K562 (cell line): ENCODE measurements around the gene NR4A2. TPM values are rescaled to one million over a fixed set of nuclear protein-coding genes. Genes with fewer than 3 reads are reported as not detected.
A peak's percentile ranks its signal among the peaks of the same experiment; 100 is the strongest.

Experiments used
- ARNT ChIP-seq, 2 experiments: fragments of 450-650 bp; IDR thresholded peaks; 2 replicates each; pipeline ENCODE4 v1.6.1; 2016; ENCODE audit warnings: mild to moderate bottlenecking in 1 of 2
- CEBPB ChIP-seq: fragments of 450-650 bp; IDR thresholded peaks from 2 replicates; pipeline ENCODE4 v1.6.1; 2016; ENCODE audit warnings: missing genetic modification characterization, missing compliant biosample characterization
- DPF2 ChIP-seq: fragments of 450-650 bp; IDR thresholded peaks from 2 replicates; pipeline ENCODE4 v1.6.1; 2016
- GABPB2 ChIP-seq: fragments of 250-450 bp; sonication (Bioruptor Pico); conservative IDR thresholded peaks from 2 replicates; pipeline ENCODE4 v1.5.1; 2021; ENCODE audit warnings: mild to moderate bottlenecking
- IRF9 ChIP-seq: fragments of 450-650 bp; IDR thresholded peaks from 2 replicates; pipeline ENCODE4 v1.6.1; 2016; ENCODE audit warnings: missing biosample characterization, missing genetic modification characterization
- KAT2B ChIP-seq: IDR thresholded peaks from one replicate; pipeline ENCODE4 v1.6.1; 2012; ENCODE audit warnings: low read depth, mild to moderate bottlenecking, control low read depth, inconsistent platforms, low read length, moderate library complexity
- MEIS2 ChIP-seq: fragments of 450-650 bp; IDR thresholded peaks from 2 replicates; pipeline ENCODE4 v1.6.1; 2014; ENCODE audit warnings: mild to moderate bottlenecking; ENCODE audit not compliant: partially characterized antibody
- NCOA4 ChIP-seq: fragments of 450-650 bp; IDR thresholded peaks from 2 replicates; pipeline ENCODE4 v1.6.1; 2018; ENCODE audit warnings: mild to moderate bottlenecking; ENCODE audit not compliant: partially characterized antibody
- NONO ChIP-seq, 2 experiments: fragments of 200-400 bp in 1 of 2; fragments of 450-650 bp in 1 of 2; formaldehyde crosslinking in 1 of 2; IDR thresholded peaks; 2 replicates each; pipeline ENCODE4 v1.6.1; 2017; ENCODE audit warnings: low read depth in 2 of 2, mild to moderate bottlenecking in 2 of 2, moderate library complexity in 2 of 2, low read length in 1 of 2
- POLR2B ChIP-seq: fragments of 450-650 bp; IDR thresholded peaks from 2 replicates; pipeline ENCODE4 v1.6.1; 2018; ENCODE audit warnings: low read depth; ENCODE audit not compliant: partially characterized antibody
- SAFB ChIP-seq: fragments of 200-400 bp; formaldehyde crosslinking; IDR thresholded peaks from 2 replicates; pipeline ENCODE4 v1.6.1; 2017; ENCODE audit warnings: low read depth, low read length, borderline replicate concordance
- SRSF1 ChIP-seq: fragments of 200-400 bp; formaldehyde crosslinking; IDR thresholded peaks from 2 replicates; pipeline ENCODE4 v1.6.1; 2017; ENCODE audit warnings: mild to moderate bottlenecking, low read depth, low read length, moderate library complexity
- SRSF7 ChIP-seq: fragments of 200-400 bp; formaldehyde crosslinking; optimal IDR thresholded peaks from 2 replicates; pipeline ENCODE3; 2017; ENCODE audit warnings: mild to moderate bottlenecking, low read depth, low read length
- SUPT5H ChIP-seq: fragments of 450-650 bp; IDR thresholded peaks from 2 replicates; pipeline ENCODE4 v1.6.1; 2016
- U2AF1 ChIP-seq: fragments of 200-400 bp; formaldehyde crosslinking; optimal IDR thresholded peaks from 2 replicates; pipeline ENCODE3; 2017; ENCODE audit warnings: mild to moderate bottlenecking, low read depth, low read length, moderate library complexity
- ZC3H8 ChIP-seq: fragments of 450-650 bp; IDR thresholded peaks from 2 replicates; pipeline ENCODE4 v1.6.1; 2017
- ZFX ChIP-seq: sonication (generic); formaldehyde crosslinking; IDR thresholded peaks from 2 replicates; pipeline ENCODE4 v1.8.0; 2022; ENCODE audit warnings: mild to moderate bottlenecking, missing genetic modification reagents, moderate library complexity
- ZNF24 ChIP-seq: fragments of 450-650 bp; IDR thresholded peaks from 2 replicates; pipeline ENCODE4 v1.6.1; 2016
- ZNF57 ChIP-seq: fragments of 450-650 bp; formaldehyde crosslinking; IDR thresholded peaks from 2 replicates; pipeline ENCODE4 v1.4.0; 2020; ENCODE audit warnings: mild to moderate bottlenecking, moderate library complexity
- polyA plus RNA-seq, 8 experiments: library from polyadenylated mRNA; depleted of rRNA in 4 of 8; stranded (reverse) in 5 of 8; unstranded in 3 of 8; fragments of >200 nt; fragmentation: Nextera tagmentation in 2 of 8; fragmentation: Illumina TruSeq in 1 of 8; extraction: Ambion mirVana in 2 of 8; extraction: Trizol in 1 of 8; gene quantifications; 2 replicates each; pipeline versions ENCODE4 v1.2.1 to v1.2.3, GENCODE V29; 2011 to 2014; ENCODE audit warnings: inconsistent platforms in 1 of 8, missing spikeins in 1 of 8
- total RNA-seq, 7 experiments: library from RNA; depleted of rRNA in 6 of 7; stranded (reverse); fragments of >200 nt in 6 of 7; fragmentation: Illumina TruSeq in 2 of 7; extraction: Trizol in 2 of 7; gene quantifications; 2 replicates each; pipeline versions ENCODE4 v1.2.1 to v1.2.3, GENCODE V29; 2011 to 2021; ENCODE audit warnings: low replicate concordance in 1 of 7
- TF ChIP-seq, protein P1 (sequence below): sonication (generic); formaldehyde crosslinking; IDR thresholded peaks from 2 replicates; pipeline ENCODE4 v1.8.0; 2022; ENCODE audit warnings: mild to moderate bottlenecking, missing genetic modification reagents
- TF ChIP-seq, protein P2 (sequence below): sonication (generic); formaldehyde crosslinking; IDR thresholded peaks from 2 replicates; pipeline ENCODE4 v1.8.0; 2022; ENCODE audit warnings: missing genetic modification reagents, mild to moderate bottlenecking, moderate library complexity, borderline replicate concordance
- TF ChIP-seq, protein P3 (sequence below), 2 experiments: IDR thresholded peaks; 2 replicates each; pipeline ENCODE4 v1.6.1; 2011; ENCODE audit warnings: borderline replicate concordance in 1 of 2, control low read depth in 1 of 2, low read depth in 1 of 2, low read length in 1 of 2, mild to moderate bottlenecking in 1 of 2, mixed read lengths in 1 of 2, moderate library complexity in 1 of 2; ENCODE audit not compliant: insufficient read depth in 1 of 2, insufficient read length in 1 of 2, poor library complexity in 1 of 2, severe bottlenecking in 1 of 2; ENCODE audit errors: extremely low read depth in 1 of 2

The NR4A2 gene
- total and polyA plus RNA-seq, 9 of the 15 experiments (the other 6 are each of a cell fraction or from before 2014, with no cell fraction given), result 0.94 to 5.1 (median 1.3) TPM

GRCh38 chr2:156340804-156341451, 8.4 kb upstream of the NR4A2 start (continued):
- TF ChIP-seq, protein P1, sequence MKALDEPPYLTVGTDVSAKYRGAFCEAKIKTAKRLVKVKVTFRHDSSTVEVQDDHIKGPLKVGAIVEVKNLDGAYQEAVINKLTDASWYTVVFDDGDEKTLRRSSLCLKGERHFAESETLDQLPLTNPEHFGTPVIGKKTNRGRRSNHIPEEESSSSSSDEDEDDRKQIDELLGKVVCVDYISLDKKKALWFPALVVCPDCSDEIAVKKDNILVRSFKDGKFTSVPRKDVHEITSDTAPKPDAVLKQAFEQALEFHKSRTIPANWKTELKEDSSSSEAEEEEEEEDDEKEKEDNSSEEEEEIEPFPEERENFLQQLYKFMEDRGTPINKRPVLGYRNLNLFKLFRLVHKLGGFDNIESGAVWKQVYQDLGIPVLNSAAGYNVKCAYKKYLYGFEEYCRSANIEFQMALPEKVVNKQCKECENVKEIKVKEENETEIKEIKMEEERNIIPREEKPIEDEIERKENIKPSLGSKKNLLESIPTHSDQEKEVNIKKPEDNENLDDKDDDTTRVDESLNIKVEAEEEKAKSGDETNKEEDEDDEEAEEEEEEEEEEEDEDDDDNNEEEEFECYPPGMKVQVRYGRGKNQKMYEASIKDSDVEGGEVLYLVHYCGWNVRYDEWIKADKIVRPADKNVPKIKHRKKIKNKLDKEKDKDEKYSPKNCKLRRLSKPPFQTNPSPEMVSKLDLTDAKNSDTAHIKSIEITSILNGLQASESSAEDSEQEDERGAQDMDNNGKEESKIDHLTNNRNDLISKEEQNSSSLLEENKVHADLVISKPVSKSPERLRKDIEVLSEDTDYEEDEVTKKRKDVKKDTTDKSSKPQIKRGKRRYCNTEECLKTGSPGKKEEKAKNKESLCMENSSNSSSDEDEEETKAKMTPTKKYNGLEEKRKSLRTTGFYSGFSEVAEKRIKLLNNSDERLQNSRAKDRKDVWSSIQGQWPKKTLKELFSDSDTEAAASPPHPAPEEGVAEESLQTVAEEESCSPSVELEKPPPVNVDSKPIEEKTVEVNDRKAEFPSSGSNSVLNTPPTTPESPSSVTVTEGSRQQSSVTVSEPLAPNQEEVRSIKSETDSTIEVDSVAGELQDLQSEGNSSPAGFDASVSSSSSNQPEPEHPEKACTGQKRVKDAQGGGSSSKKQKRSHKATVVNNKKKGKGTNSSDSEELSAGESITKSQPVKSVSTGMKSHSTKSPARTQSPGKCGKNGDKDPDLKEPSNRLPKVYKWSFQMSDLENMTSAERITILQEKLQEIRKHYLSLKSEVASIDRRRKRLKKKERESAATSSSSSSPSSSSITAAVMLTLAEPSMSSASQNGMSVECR, result no peak
- TF ChIP-seq, protein P2, sequence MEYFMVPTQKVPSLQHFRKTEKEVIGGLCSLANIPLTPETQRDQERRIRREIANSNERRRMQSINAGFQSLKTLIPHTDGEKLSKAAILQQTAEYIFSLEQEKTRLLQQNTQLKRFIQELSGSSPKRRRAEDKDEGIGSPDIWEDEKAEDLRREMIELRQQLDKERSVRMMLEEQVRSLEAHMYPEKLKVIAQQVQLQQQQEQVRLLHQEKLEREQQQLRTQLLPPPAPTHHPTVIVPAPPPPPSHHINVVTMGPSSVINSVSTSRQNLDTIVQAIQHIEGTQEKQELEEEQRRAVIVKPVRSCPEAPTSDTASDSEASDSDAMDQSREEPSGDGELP (CRISPR knock-in tag), result no peak; the same call in 1 of the 2 replicates
- TF ChIP-seq SAFB (no peak), CEBPB (tag) (no peak), DPF2 (peak; percentile 60), U2AF1 (no peak), ZFX (no peak), ZNF24 (peak; percentile 59; the same call in 1 of the 2 replicates), ZC3H8 (no peak), NONO (IDR thresholded peaks at IDR 0.05; ENCODE audit: low read depth in 2 of 2, low read length in 1 of 2) (no peak), GABPB2 (no peak), SUPT5H (no peak), KAT2B (no peak), MEIS2 (peak; percentile 88), ZNF57 (CRISPR knock-in tag) (no peak), SRSF1 (no peak), ARNT (IDR thresholded peaks at IDR 0.05) (no peak), NCOA4 (no peak), SRSF7 (no peak), IRF9 (tag) (no peak), POLR2B (no peak)
- TF ChIP-seq, protein P3, sequence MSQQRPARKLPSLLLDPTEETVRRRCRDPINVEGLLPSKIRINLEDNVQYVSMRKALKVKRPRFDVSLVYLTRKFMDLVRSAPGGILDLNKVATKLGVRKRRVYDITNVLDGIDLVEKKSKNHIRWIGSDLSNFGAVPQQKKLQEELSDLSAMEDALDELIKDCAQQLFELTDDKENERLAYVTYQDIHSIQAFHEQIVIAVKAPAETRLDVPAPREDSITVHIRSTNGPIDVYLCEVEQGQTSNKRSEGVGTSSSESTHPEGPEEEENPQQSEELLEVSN (IDR thresholded peaks at IDR 0.05; ENCODE audit: borderline replicate concordance in 1 of 2, extremely low read depth in 1 of 2, insufficient read depth in 1 of 2, insufficient read length in 1 of 2, low read depth in 1 of 2, low read length in 1 of 2, poor library complexity in 1 of 2, severe bottlenecking in 1 of 2), result peak in 1 of 2 experiments; percentile 93
